ENCODE results near the gene TJP2.
"Not testable (repeated sequence)": the region's sequence is repeated elsewhere in the genome, so short reads cannot be mapped to it uniquely, and the experiment has no call there.

The TJP2 gene

DNA sequence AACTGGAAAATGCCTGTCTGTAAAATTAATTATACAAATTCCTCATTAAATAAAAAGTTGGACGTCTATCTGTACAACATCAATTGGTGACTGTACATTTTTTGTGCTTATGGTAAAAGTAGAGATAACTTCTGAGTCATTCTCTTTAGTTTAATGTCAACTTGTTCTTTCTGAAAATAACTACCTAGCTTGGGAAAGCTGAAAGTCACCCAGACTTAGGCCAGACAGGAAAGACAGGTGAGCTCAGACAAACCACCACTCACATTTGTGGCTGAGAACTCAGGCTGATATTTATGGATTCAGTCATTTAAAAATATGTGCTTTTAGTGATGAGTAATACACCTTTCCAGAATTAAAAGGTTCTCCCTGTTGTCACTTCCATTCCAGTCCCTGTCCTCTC is 119.1 kb downstream of the TJP2 start:
- DNase-seq (ENCODE audit: low spot score), result no peak

DNA sequence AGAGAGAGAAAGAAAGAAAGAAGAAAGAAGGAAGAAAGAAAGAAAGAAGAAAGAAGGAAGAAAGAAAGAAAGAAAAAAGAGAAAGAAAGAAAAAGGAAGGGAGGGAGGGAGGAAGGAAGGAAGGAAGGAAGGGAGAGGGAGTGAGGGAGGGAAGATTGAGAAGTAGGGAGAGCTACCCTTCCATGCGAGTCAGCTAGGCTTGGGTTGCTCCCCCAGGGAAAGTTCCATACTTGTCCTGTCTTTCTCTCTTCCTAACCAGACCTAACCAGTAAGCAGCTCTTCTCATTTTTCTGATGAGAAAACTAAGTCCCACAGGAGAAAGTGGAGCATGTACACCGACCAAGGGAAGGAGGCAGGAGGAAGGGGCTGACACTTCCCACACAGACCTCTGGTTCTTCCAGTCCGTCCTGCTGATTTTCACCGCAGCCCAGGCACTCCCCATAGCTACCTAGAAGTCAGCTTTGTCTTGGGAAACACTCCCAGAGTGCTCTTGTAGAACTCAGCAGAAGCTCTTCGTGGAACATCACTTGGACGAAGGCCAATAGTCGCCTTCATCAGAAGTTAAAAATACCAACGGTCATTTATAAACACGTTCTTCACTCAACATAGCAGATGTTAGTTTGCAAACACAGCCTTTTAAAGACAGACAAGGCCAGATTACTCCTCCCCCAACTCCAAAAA is 121.9 kb downstream of the TJP2 start:
- DNase-seq (ENCODE audit: low spot score), result no peak

DNA sequence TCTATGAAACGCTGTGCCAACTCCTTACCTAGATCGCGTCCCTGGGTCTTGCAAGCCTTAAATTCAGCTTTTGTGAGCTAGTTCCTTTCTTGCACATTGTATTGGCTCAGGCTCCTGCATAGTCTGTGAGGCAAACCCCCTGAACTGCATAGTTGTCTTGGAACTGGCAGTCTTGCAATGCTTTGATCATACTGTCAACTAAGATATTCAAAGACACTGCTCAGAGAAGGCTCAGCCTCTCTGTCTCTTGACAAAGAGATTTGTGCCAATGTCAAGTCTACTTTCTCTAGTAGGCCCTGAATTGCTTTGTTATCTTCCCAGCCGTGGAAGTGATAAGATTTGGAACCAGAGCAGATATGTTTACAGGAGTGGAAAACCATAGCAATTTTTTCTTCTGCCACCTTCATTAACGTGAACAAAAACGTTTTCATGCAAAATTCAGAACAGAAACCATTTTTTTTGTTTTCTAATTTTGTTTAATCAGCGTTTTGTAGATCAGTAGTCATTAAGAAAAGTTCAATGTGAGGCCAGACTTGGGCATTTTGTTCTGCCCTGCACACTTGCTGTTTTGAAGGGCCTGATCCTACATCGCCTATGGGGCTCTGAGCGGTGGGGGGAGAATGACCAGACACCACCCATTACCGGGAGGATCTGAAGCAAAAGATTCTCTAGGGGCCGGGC is 123.4 kb downstream of the TJP2 start:
- DNase-seq (ENCODE audit: low spot score), result no peak

DNA sequence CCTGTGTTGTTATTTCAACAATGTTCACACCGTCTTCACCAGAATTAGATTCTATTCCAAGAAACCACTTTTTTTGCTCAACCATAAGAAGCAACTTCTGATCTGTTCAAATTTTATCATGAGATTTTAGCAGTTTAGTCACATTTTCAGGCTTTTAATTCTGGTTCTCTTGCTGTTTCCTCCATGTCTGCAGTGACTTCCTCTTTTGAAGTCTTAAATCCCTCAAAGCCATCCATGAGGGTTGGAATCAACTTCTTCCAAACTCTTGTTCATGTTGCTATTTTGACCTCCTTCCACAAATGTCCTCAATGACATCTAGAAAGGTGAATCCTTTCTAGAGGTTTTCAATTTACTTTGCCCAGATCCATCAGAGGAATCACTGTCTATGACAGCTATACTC is 125.2 kb downstream of the TJP2 start:
- DNase-seq (ENCODE audit: low spot score), result no peak

DNA sequence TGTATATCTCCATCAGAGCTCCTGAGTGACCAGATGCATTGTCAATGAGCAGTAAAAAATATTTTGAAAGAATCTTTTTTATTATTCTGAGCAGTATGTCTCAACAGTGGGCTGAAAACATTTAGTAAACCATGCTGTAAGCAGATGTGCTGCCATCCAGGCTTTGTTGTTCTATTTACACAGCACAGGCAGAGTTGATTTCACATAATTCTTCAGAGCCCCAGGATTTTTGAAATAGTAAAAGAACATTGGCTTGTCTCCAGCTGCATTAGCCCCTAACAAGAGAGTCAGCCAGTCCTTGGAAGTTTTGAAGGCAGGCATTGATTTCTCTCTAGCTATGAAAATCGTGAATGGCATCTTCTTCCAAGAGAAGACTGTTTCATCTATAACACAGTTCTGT is 125.7 kb downstream of the TJP2 start:
- no peak for DNase-seq (ENCODE audit: low spot score)

DNA sequence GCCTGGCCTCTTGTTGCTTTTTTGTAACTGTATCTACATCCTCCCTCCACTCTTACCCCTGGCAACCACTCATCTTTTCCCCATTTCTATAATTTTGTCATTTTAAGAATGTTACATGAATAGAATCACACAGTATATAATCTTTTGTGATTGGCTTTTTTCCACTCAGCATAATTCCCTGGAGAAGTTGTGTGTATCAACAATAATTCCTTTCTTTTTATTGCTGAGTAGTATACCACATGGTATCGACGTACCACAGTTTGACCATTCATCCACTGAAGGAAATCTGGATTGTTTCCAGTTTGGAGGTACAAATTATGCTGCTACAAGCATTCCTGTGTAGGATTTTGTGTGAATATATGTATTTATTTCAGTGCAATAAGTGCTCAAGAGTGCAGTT is 129.3 kb downstream of the TJP2 start:
- DNase-seq (ENCODE audit: low spot score), result no peak

DNA sequence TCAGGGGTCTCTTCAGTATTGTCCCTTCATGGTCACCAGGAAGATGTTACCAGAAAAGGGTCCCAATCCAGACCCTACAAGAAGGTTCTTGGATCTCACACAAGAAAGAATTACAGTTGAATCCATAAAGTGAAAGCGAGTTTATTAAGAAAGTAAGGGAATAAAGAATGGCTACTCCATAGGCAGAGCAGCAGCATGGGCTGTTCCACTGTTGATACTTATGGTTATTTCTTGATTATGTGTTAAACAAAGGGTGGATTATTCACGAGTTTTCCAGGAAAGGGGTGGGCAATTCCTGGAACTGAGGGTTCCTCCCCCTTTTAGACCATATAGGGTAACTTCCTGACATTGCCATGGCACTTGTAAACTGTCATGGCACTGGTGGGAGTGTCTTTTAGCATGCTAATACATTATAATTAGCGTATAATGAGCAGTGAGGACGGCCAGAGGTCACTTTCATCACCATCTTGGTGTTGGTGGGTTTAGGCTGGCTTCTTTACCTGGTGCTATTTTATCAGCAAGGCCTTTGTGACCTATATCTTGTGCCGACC is 132.9 kb downstream of the TJP2 start:
- not testable (repeated sequence) for DNase-seq (ENCODE audit: low spot score)

DNA sequence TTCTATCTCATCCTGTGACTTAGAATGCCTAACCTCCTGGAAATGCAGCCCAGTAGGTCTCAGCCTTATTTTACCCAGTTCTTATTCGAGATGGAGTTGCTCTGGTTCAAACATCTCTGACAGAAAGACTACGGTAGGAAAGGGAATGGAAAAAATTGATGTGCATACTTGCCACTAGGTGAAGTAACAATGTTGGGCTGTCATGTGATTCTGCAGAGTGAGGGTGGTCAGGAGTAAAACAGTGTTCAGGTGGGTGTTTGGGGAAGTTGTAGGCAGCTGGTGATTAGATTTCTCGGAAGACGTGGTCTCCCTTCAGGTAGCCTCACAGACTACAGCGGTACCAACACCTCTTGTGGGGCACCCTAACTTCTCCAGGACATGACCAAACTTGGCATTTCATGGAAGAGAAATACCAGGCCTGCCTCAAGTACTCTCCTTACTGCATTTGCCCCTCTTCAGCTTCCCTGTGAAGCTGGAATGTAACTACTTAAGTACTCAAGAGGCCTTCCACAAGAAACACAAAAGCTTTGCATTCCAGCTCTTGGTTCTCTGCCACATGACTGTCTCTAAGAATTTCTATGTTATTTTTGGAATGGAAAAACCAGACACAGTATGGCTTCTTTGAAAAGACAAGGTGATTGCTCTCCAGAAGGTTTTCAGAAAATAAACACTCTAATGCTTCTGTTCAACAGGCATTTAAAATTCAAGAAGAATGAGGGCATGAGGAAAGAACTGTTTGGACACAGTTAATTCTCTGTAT is 133.5 kb downstream of the TJP2 start:
- DNase-seq (ENCODE audit: low spot score), result no peak

DNA sequence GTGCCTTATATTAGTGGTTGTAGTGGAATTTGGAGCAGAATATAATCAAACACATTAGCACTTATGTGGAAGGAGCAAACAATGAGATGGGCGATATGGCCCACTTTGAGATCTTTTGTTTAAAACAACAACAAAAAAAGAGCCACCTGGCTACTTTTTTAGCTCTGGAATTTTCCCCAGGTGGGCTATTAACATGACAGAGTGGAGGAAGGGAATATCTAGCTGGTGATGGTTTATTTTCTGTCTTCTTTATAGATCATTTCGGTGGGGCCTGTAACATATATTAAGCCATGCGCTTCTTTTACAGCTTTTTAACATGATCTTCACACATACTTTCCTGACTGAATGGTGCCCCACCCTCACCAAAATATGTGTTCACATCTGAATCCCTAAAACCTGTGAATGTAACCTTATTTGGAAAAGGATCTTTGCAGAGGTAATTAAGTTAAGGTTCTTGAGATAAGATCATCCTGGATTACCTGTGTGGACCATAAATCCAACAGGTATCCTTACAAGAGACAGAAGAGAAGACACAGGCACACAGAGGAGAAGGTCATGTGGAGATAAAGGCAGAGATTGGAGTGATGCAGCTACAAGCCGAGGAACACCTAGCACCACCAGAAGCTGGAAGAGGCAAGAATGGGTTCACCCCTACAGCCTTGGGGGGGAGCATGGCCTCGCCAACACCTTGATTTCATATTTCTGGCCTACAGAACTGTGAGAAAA is 134.3 kb downstream of the TJP2 start:
- no peak for DNase-seq (ENCODE audit: low spot score)

DNA sequence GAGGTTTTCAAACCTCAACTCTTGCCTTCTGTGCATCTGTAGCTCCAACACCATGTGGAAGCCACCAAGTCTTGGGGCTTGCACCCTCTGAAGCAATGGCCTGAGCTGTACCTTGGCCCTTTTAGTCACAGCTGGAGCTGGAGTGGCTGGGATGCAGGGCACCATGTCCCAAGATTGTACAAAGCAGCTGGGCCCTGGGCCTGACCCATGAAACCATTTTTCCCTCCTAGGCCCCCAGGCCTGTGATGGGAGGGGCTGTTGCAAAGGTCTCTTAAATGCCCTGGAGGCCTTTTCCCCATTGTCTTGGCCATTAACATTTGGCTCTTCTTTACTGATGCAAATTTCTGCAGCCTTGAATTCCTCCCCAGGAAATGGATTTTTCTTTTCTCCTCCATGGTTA is 139.1 kb downstream of the TJP2 start:
- DNase-seq (ENCODE audit: low spot score), result no peak

DNA sequence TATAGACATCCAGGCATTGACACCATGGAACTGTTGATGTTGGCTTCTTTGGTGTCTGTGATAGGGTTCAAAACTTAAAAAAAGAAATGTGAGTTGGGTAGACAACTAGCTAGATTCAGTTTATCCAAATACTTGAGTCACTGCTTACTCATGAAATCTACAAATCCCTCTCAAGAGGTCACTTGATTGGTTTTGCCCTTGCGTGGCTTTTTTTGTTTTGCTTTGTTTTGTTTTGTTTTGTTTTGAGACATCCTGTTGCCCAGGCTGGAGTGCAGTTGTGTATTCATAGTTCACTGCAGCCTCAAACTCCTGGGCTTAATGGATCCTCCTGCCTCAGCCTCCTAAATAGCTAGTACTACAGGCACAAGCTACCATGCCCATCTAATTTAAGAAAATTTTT is 140.5 kb downstream of the TJP2 start:
- DNase-seq (ENCODE audit: low spot score), result no peak

DNA sequence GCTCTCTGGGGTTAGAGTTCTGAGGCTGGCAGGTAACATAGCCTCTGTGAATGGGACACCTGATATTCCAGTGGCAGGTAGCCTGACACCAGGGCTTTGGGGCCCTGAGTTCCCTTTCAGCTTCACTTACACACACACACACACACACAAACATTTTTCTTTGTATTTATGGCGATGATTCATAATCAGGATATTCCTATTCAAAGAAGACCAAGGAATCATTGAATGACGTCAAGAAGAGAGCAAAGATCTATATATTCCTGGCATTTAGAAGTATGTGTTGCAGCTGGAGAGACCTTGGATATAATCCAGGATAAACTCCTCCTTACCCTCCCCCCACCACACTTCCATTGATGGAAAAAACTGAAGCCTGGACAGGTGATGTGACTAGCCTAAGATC is 143.0 kb downstream of the TJP2 start:
- no peak for DNase-seq (ENCODE audit: low spot score)

DNA sequence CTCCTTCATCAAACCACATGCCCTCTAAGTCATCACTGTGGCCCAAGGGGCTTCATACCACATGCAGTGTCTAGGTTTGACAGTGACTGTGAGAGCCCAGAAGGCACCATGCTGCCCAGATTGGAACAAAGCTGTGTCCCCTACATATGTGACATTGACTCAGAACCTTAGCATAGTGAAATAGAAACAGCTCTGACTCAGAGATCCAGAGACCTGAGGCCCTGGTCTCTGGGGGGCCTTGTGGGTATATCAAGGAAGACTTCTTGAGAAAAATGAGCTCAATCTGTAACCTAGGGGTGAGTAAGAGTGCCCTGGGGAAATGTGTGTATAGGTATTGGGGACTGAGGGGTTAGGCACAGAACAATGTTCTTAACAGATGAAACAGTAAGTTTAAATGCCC is 143.8 kb downstream of the TJP2 start:
- DNase-seq (ENCODE audit: low spot score), result no peak

DNA sequence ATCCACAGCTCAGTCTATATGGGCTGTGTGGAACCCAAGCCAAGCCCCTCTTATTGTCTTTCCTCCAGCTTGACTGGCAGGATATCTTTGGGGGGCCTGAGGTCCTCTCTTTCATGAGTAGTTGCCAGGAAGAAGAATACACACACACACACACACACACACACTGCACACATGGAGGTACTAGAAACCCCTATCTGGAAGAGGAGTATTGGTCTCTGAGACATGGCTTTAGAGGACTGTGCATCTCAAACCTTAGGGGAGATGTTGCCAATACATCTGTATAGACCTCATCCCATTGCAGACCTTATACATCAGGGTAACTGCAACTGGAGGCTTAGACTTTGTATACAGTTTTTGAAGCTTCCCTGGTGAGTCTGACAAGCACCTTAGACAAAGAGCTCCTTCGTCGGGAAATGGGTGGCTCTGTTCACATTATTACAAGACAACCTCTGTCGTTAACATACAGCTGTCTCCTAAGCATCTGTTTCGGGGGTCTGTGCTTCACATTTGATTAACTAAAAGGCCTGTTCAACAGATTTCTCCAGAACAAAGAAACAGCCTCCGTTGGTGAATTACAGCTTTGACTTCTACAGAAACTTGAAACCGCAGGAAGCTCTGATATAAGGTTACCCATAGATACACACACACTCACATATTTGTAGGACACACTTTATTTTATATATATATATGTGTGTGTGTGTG is 145.4 kb downstream of the TJP2 start:
- no peak for DNase-seq (ENCODE audit: low spot score)

DNA sequence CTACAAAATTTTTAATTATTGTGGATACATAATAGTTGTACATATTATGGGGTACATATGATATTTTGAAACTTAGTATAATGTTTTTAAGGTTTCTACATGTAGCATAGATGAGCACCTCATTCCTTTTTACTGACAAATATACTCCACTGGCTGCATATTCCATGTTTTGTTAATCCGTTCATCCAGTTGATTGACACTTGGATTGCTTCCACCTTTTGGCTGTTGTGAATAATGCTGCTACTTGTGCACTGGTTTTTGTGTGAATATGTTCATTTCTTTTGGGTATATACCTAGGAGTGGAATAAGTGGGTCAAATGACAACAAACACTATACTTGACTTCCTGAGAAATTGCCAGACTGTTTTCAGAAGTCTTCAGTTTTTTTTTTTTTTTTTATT is 148.2 kb downstream of the TJP2 start:
- no peak for DNase-seq (ENCODE audit: low spot score)

DNA sequence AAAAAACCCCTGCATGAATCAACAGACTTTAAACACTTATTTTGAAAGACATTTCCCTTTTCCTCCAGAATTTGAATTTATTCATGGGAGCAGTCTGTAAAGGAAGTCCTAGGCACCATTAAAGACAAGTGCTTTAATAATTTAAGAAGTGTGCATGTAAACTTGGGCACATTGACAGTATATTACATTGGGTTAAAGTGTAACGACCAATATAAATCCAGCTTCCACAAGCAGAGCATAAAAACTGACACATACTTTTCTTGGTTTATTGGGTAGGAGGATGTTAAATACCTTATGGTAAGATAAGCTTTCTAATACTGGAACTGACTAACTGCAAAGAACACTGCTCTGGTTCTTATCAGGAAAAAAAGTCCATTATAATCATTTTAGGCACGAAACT is 149.8 kb downstream of the TJP2 start:
- no peak for DNase-seq (ENCODE audit: low spot score)
